Upper lobe of left lung (tissue), 4 donors: ENCODE results near the gene EPB41L3.

Experiments used
- EP300 ChIP-seq, 4 donors: sonication (generic); formaldehyde crosslinking; IDR thresholded peaks; one replicate each; pipeline ENCODE4 v1.5.1; 2017; ENCODE audit warnings: antibody characterized with exemption in 4 of 4, control low read depth in 2 of 4
- POLR2AphosphoS5 ChIP-seq, 2 donors: sonication (generic); formaldehyde crosslinking; IDR thresholded peaks; one replicate each; pipeline ENCODE4 v1.5.1; 2017; ENCODE audit warnings: antibody characterized with exemption in 2 of 2
- TF ChIP-seq, protein P1 (sequence below), 6 experiments: fragments of 450-650 bp in 4 of 6; fragments of 200-600 bp in 2 of 6; sonication (generic) in 2 of 6; IDR thresholded peaks; one replicate each; pipeline ENCODE4 v1.5.1; 2016 to 2019; ENCODE audit warnings: antibody characterized with exemption in 6 of 6

DNA sequence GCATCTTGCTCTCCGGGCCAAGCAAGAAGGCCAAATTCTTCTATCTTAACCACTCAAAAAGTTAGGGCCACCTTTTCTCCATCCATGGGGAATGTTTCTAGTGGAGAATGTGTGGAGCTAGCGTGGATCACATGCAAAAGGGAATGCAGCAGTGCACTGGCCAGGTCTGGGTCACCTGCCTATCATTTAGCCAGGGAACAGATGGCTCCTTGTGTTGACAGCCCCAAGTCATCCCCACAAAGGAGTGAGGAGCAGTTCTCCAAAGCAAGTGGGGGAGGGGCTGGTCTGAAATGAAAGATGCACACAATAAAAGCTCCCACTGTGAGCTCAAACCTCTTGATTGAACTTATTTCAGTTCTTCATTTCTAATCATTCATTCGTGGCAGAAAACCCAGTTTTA is 19.1 kb downstream of the EPB41L3 start:
- TF ChIP-seq POLR2AphosphoS5 (IDR thresholded peaks at IDR 0.05), result no peak
- TF ChIP-seq EP300 (IDR thresholded peaks at IDR 0.05), result no peak
- TF ChIP-seq, protein P1, sequence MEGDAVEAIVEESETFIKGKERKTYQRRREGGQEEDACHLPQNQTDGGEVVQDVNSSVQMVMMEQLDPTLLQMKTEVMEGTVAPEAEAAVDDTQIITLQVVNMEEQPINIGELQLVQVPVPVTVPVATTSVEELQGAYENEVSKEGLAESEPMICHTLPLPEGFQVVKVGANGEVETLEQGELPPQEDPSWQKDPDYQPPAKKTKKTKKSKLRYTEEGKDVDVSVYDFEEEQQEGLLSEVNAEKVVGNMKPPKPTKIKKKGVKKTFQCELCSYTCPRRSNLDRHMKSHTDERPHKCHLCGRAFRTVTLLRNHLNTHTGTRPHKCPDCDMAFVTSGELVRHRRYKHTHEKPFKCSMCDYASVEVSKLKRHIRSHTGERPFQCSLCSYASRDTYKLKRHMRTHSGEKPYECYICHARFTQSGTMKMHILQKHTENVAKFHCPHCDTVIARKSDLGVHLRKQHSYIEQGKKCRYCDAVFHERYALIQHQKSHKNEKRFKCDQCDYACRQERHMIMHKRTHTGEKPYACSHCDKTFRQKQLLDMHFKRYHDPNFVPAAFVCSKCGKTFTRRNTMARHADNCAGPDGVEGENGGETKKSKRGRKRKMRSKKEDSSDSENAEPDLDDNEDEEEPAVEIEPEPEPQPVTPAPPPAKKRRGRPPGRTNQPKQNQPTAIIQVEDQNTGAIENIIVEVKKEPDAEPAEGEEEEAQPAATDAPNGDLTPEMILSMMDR (IDR thresholded peaks at IDR 0.05), result no peak
